GM18508 (cell line): ENCODE measurements around the gene SFSWAP.
"Not testable (repeated sequence)": the region's sequence is repeated elsewhere in the genome, so short reads cannot be mapped to it uniquely, and the experiment has no call there.

Source experiments
- ATAC-seq: cut with Tn5 transposase; IDR thresholded peaks from one replicate; pipeline ENCODE4 v1.9.1; 2021; ENCODE audit warnings: moderate number of reproducible peaks; ENCODE audit not compliant: insufficient read depth, unreplicated experiment

Gene SFSWAP

DNA sequence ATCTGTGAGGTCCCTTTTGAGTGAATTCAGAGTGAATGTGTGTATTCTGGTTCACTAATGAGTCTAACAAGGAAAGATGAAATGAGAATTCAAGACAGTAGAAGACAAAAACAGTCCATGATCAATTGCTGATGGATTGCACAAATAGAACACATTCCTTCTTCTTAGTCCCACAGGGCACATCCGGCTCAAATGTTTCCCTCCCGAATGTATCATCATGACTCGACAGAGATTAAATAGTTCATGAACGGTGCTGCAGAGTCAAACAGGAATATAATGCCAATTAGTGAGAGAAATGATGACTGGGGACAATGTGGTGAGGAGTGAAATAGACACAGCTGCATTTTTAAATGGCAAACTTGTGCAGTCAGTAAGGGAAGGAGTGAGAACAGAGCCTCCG is 11.5 kb upstream of the SFSWAP start:
- ATAC-seq: no peak

DNA sequence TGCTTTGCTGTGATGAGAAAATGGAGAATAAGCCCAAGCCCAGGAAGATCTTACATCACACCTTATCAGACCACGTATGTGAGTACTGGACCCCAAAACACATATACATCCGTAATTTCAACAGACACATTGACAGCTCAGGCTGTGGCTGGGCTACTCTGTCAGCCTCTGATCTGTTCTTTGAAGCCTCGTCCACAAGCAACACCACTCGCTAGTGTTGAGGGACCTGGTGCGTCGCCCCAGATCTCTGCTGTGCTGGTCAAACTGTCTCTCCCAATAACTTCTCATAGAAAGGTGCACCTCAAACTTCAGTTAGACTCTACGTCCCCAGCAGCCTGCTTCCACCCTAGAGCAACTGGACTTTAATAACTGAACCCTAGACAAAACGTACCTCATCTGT is 10.6 kb upstream of the SFSWAP start:
- no peak for ATAC-seq

- no peak for ATAC-seq
Measured at GRCh38 chr12:131701705-131702572, 9.0 kb upstream of the SFSWAP start.

GRCh38 chr12:131702573-131702877 is 8.4 kb upstream of the SFSWAP start:
- ATAC-seq: no peak

- ATAC-seq: no peak
Measured at GRCh38 chr12:131703161-131703560, 7.7 kb upstream of the SFSWAP start.

DNA sequence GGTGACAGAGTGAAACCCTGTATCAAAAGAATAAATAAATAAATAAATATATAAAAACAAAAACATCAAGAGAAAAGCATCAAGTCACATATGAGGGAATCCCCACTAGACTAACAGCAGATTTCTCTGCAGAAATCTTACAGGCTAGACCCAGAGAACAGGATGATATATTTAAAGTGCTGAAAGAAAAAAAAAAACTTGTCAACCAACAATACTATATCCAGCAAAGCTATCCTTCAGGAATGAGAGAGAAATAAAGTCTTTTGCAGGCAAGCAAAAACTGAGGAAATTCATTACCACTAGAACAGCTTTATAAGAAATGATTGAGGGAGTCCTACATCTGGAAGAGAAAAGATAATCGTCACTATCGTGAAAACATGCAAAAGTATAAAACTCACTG is 6.4 kb upstream of the SFSWAP start:
- no peak for ATAC-seq

DNA sequence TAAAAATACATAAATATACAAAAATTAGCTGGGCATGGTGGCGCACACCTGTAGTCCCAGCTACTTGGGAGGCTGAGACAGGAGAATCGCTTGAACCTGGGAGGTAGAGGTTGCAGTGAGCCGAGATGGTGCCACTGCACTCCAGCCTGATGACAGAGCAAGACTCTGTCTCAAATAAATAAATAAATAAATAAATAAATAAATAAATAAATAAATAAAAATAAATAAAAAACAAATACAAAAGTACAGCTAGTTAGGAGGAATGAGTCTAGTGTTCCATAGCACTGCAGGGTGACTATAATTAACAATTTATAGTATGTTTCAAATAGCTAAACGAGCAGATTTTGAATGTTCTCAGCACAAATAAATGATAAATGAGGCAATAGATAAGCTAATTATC is 4.2 kb upstream of the SFSWAP start:
- ATAC-seq: not testable (repeated sequence)

DNA sequence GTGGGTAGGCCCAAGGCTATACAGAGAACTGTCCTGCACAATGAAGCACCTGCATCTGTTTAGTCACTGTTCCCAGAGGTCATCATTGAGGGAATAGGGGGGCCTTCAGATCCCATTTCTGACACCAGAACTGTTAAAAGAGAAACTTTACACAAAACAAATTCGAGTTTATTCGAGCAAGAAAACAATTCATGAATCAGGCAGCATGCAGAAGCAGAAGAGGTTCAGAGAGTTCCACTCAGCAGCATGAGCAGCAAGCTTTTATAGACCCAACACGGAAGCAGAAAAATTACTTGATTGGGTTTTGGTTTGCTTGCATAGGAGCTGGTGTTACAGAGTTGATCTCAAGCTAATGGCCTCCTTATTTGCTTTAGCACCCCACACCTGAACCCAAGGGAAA is 1.7 kb upstream of the SFSWAP start:
- no peak for ATAC-seq

- ATAC-seq: no peak
Measured at GRCh38 chr12:131711551-131712205, 788 bp downstream of the SFSWAP start.

GRCh38 chr12:131713349-131713748 is 2.5 kb downstream of the SFSWAP start:
- ATAC-seq: no peak

DNA sequence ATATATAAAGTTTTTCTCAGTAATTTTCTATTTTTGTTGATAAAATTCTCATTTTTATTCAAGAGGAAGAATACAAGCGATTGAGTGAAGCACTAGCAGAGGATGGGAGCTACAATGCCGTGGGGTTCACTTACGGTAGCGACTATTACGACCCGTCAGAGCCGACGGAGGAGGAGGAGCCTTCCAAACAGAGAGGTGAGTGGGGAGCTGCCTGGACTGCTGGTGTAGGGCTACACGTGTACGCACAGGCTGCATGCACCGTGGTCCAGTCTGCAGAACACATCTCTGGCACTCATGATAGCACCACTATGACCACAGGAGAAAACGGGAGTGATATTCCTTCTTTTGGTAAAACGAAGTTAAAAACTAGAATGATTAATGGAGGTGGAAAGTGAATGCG is 3.9 kb downstream of the SFSWAP start:
- ATAC-seq: no peak

GRCh38 chr12:131716282-131716681 is 5.4 kb downstream of the SFSWAP start:
- ATAC-seq: no peak

DNA sequence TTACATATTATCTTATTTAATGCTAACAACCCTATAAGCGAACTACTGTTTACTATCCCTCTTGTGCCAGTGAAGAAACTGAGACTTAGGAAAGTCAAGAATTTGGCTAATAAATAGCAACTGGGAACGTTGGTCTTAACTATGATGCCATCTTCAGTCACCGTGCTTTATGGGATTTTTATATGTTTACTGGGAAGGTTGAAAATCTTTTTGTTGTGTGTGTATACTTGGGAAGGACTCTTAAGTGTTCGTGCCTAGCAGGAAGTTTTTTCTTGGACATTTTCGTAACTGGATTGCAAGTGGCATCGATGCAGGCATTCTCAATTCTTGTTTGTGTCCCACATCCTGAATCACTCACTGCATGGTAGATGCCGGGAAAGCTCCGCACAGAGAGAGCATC is 9.4 kb downstream of the SFSWAP start:
- ATAC-seq: no peak

GRCh38 chr12:131720921-131721320 is 10.0 kb downstream of the SFSWAP start:
- ATAC-seq: no peak

- ATAC-seq: no peak
Measured at GRCh38 chr12:131721548-131721947, 10.7 kb downstream of the SFSWAP start.

DNA sequence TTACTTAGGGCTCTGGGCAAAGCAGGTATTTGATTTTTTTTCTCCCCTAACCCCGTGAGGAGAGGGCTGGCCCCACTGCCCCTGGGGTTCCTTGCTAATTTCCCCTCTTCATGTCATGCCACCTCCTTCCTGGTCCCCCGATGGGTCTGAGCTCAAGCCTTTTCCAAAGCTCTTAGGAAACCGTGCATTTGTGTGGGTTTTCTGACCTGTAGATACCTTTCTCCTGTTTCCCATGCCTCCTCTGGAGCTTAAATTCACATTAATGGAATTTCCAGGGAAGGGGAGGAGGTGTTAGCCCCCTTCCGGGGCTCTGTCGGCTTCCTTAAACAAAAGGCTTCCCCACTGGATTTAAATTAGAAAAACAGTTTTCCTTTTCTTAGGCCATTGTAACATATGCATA is 12.6 kb downstream of the SFSWAP start:
- ATAC-seq: no peak

- no peak for ATAC-seq
Measured at GRCh38 chr12:131724534-131724933, 13.6 kb downstream of the SFSWAP start.

DNA sequence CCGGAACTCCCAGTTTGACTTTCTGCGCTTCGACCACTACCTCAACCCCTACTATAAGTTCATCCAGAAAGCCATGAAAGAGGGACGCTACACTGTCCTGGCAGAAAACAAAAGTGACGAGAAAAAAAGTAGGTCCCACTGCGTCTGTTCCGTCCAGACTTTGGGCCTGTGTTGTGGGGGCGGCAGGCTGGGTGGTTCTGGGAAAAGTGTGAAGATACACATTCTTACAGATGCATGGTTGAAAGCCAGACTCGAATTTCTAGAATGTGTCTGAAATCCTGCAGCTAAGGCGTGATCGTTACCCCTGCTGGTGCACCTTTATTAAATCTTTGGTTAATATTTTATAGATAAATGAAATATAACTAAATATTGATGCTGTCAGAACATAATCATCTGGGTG is 14.6 kb downstream of the SFSWAP start:
- ATAC-seq: no peak

- ATAC-seq: no peak
Measured at GRCh38 chr12:131728720-131729119, 17.8 kb downstream of the SFSWAP start.

DNA sequence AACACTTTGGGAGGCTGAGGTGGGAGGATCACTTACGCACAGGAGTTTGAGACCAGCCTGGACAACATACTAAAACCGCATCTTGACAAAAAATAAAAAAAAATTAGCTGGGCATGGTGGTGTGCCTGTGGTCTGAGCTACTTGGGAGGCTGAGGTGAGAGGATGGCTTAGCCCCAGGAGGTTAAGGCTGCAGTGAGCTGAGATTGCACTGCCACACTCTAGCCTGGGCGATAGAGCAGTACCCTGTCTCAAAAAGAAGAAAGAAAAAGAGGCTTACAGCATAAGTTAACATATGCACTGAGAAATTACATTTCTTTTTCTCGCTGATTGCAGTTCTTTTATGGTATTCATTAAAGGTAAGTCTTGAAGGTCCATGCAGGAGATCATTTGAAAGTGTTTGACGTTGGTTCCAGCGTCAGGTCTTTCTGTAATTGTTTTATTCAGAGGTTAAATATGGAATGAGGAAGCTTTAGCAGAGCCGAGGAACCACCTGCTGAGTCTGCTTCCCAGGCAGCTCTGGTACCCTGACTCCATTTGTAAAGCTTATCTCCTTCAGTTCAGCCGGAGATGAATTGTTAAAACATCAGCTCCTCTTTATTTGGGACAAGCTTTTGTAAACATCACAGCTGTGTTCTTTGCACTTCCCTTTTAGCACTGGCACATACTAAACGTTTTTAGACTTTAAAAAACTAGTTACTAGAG is 18.5 kb downstream of the SFSWAP start:
- ATAC-seq: no peak

DNA sequence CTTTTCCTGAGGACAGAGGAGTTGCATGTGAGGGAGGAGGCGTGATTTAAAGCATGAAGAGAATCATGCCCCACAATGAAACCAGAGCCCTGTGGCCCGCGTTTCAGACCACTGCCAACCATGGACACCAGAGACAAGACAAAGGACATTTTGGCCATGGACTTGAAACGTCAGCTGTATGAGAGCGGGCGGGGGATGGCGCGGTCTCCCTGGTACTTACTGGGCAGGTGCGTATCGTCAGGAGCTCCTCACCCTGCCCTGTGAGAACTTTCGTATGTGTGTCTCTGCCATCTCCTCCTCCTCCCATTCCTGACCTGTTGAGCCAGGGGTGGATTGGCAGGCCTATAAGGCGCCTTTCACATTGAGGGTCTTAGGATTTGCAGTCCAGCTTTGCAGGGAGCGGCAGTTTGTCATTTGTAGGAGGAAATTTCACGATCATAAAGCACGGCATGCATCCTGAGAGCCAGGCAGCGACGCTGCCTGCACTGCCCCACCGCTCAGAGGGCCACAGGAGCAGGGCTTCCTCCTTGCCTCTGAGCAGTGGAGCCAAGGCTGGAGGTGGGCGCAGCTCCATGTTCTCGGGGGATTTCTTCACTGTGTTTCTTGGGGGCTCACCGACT is 22.2 kb downstream of the SFSWAP start:
- no peak for ATAC-seq
